OCI-LY7 (cell line): ENCODE measurements around the gene KRT37.

Source experiments
- CTCF ChIP-seq: fragments of 200-600 bp; sonication (generic); conservative IDR thresholded peaks from 2 replicates; pipeline ENCODE4 v1.5.1; 2014; ENCODE audit warnings: mild to moderate bottlenecking, antibody characterized with exemption, low read length, moderate library complexity, mixed read lengths
- EZH2phosphoT487 ChIP-seq: fragments of 200-600 bp; sonication (generic); IDR thresholded peaks from 2 replicates; pipeline ENCODE4 v1.6.1; 2018; ENCODE audit warnings: low read depth, borderline replicate concordance, mild to moderate bottlenecking, mixed run types, antibody characterized with exemption, low read length, moderate library complexity, mixed read lengths

- TF ChIP-seq CTCF (no peak), EZH2phosphoT487 (no peak)
These were observed 26.9 kb upstream of the KRT37 start for GRCh38 chr17:41451154-41451728.
